Ectodermal cell (in vitro differentiated cells): ENCODE results near the gene CAMSAP1. TPM values are rescaled to one million over a fixed set of nuclear protein-coding genes. Genes with fewer than 3 reads are reported as not detected.
"Not testable (repeated sequence)": the region's sequence is repeated elsewhere in the genome, so short reads cannot be mapped to it uniquely, and the experiment has no call there.

Experiments used
- H3K27ac ChIP-seq: 2 replicates; pipeline ENCODE4 v1.7.0; 2013; ENCODE audit warnings: mild to moderate bottlenecking, low read depth, low read length; ENCODE audit not compliant: insufficient read depth, poor library complexity, severe bottlenecking
- H3K27me3 ChIP-seq: 2 replicates; pipeline ENCODE4 v1.7.0; 2013; ENCODE audit warnings: mild to moderate bottlenecking, low read length; ENCODE audit not compliant: insufficient read depth, control insufficient read depth, poor library complexity, severe bottlenecking
- H3K36me3 ChIP-seq: one replicate; pipeline ENCODE4 v1.7.0; 2013; ENCODE audit warnings: low read length; ENCODE audit not compliant: control insufficient read depth, insufficient read depth
- H3K4me1 ChIP-seq: one replicate; pipeline ENCODE4 v1.7.0; 2013; ENCODE audit warnings: low read length; ENCODE audit not compliant: control insufficient read depth, insufficient read depth
- H3K4me3 ChIP-seq: 2 replicates; pipeline ENCODE4 v1.7.0; 2013; ENCODE audit warnings: low read depth, low read length, control low read depth; ENCODE audit not compliant: insufficient read depth
- H3K9me3 ChIP-seq: 2 replicates; pipeline ENCODE4 v1.7.0; 2013; ENCODE audit warnings: mild to moderate bottlenecking, low read length, moderate library complexity; ENCODE audit not compliant: control insufficient read depth
- WGBS, 2 experiments: methylation state at CpG; one replicate each; pipeline ENCODE4 v1.1.7; 2013; ENCODE audit warnings: missing lambda C conversion rate in 2 of 2; 5-methylcytosine and 5-hydroxymethylcytosine counted together
- polyA plus RNA-seq, 4 experiments: library from polyadenylated mRNA; stranded (reverse); fragments of 50-300 nt; gene quantifications; one replicate each; pipeline ENCODE4 v1.2.3, GENCODE V29; 2013

The CAMSAP1 gene, protein sequence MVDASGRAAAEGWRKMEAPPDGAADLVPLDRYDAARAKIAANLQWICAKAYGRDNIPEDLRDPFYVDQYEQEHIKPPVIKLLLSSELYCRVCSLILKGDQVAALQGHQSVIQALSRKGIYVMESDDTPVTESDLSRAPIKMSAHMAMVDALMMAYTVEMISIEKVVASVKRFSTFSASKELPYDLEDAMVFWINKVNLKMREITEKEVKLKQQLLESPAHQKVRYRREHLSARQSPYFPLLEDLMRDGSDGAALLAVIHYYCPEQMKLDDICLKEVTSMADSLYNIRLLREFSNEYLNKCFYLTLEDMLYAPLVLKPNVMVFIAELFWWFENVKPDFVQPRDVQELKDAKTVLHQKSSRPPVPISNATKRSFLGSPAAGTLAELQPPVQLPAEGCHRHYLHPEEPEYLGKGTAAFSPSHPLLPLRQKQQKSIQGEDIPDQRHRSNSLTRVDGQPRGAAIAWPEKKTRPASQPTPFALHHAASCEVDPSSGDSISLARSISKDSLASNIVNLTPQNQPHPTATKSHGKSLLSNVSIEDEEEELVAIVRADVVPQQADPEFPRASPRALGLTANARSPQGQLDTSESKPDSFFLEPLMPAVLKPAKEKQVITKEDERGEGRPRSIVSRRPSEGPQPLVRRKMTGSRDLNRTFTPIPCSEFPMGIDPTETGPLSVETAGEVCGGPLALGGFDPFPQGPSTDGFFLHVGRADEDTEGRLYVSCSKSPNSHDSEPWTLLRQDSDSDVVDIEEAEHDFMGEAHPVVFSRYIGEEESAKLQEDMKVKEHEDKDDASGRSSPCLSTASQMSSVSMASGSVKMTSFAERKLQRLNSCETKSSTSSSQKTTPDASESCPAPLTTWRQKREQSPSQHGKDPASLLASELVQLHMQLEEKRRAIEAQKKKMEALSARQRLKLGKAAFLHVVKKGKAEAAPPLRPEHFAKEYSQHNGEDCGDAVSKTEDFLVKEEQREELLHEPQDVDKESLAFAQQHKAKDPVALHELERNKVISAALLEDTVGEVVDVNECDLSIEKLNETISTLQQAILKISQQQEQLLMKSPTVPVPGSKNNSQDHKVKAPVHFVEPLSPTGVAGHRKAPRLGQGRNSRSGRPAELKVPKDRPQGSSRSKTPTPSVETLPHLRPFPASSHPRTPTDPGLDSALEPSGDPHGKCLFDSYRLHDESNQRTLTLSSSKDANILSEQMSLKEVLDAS (N-terminal part only)
- 38.2 TPM for polyA plus RNA-seq (2013, experiment 1 of 4)
- polyA plus RNA-seq (2013, experiment 2 of 4) = 44.3 TPM
- 27.8 TPM for polyA plus RNA-seq (2013, experiment 3 of 4)
- 32.2 TPM for polyA plus RNA-seq (2013, experiment 4 of 4)

DNA sequence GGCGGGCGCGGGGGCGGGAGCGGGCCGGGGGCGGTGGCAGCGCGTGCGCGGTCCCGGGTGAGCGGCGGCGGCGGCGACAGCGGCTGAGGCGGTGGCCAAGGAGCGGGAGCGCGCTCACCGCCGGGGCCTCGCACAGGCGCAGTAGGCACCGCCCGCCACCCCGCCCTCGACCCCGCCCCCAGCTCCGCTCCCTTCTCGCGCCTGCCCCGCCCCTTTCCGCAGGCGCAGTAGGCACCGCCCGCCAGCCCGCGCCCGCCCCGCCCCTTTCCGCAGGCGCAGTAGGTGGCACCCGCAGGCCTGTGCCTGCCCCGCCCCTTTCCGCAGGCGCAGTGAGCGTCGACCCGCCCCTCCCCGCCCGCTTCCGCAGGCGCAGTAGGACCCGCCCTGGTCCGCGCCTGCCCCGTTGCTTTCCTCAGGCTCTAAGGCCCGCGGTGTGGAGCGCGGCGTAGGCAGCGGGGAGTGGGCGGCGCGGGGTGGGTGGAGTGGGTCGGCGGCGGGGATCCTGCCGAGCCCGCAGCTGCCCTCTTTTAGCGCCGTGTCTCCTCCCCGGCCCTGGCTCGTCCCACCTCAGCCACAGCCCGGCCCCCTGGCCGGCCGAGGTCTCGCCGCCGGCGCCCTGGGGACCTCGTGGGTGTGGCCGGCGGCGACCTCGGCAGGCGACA, at the start of gene CAMSAP1:
Gene CAMSAP1, minus strand, starts transcription at position 116 of the 662 bp plus-strand sequence. CDS start 387 bp downstream, outside the sequence.
- WGBS, 2 experiments = 0% methylated on average over 91 of the region's 91 CpGs
- Histone ChIP-seq H3K36me3 (peaks cover 19% of the 10 kb centered on the region), H3K9me3 (peaks cover 2% of the 10 kb centered on the region), H3K4me3 (peak within 1 kb of the TSS; percentile 90), H3K27me3 (no peaks in the 10 kb centered on the region), H3K4me1 (peaks cover 13% of the 10 kb centered on the region), H3K27ac (peak within 1 kb of the TSS; percentile 63)

- no peak overlapping the region for H3K4me3 ChIP-seq
- no peak overlapping the region for H3K27ac ChIP-seq
- WGBS, 2 experiments = 88 to 92% methylated on average over 8 of the region's 8 CpGs
- no peaks in the 10 kb centered on the region for H3K9me3 ChIP-seq
- peaks cover 5% of the 10 kb centered on the region for H3K4me1 ChIP-seq
- peaks cover 17% of the 10 kb centered on the region for H3K36me3 ChIP-seq
- H3K27me3 ChIP-seq = peaks cover under 1% of the 10 kb centered on the region
Measured at GRCh38 chr9:135956802-135957174, 49.4 kb upstream of the CAMSAP1 start.

DNA sequence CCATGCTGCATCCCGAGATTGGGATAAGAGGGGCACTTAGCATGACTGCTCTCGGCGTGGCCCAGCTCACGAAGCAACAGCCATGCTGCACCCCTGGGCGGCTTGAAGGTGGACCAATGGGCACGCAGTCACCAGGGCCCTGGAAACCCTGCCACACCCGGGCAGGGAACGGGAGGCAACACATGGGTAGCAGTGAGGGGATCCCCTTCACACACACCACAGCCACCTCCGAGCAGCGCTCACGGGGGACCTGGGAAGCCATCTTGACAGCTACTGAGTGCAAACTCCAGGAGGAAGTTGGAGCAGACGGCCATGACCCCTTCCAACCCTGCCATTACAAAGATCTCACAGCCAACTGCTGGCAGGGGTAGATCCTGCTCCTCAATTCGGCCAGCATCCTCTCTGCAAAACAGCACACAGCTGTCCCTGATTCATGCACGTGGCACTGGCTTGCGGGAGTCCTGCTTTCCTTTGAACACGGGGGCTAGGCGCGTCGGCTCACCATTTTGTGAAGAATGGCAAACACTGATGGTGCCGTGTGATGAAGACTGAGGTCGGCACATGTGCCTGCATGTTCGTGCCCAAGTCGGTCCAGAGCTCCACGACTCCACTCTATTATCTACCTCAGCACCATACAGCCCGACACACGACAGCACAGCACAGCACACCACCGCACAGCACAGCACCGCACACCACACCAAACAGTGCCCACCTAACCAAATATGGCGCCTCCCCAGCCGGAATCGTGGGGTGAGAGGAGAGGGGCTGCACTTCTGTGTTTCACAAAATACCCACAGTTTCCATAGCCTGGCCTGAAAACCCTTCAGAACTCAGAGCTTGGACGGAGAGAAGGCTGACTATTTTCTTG, 48.8 kb upstream of the CAMSAP1 start:
- H3K4me3 ChIP-seq = no peak overlapping the region
- H3K9me3 ChIP-seq = no peaks in the 10 kb centered on the region
- 90% methylated on average over 32 of the region's 32 CpGs for WGBS, 2 experiments
- peaks cover 5% of the 10 kb centered on the region for H3K4me1 ChIP-seq
- no peaks in the 10 kb centered on the region for H3K27me3 ChIP-seq
- no peak overlapping the region for H3K27ac ChIP-seq
- peaks cover 17% of the 10 kb centered on the region for H3K36me3 ChIP-seq

DNA sequence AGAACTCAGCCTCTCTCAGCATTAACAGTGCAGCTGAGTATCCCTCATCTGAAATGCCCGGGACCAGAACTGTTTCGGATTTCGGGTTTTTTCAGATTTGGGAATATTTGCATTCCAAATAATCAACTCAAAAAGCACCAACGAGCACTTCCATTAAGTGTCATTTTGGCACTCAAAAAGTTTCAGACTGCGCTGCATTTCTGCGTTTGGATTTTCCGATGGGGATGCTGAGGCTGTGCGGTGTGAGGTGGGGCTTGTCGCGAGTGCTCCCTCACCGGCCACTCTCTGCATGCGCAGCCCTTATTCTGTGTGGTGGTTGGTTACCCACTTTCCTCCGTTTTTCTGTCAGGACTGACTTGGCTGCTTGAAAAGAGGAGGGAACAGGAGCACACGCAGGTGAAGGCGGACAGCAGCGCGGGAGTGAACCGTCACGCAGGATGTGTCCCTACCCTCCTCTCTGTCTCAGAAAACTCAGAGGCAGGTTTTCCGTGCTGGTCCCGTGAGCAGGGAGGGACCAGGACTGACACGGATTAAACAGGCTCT, 45.4 kb upstream of the CAMSAP1 start:
- whole genome bisulfite sequencing, 2 experiments = 96 to 97% methylated on average over 22 of the region's 22 CpGs
- H3K27ac ChIP-seq = no peak overlapping the region

GRCh38 chr9:135951889-135952663, 44.7 kb upstream of the CAMSAP1 start:
- Histone ChIP-seq H3K27ac (no peak overlapping the region), H3K4me1 (no peaks in the 10 kb centered on the region), H3K9me3 (no peaks in the 10 kb centered on the region), H3K4me3 (no peak overlapping the region), H3K36me3 (peaks cover 17% of the 10 kb centered on the region), H3K27me3 (no peaks in the 10 kb centered on the region)
- 93% methylated on average over 18 of the region's 18 CpGs for WGBS, 2 experiments

More for the DNA sequence above, 45.4 kb upstream of the CAMSAP1 start:
- Histone ChIP-seq H3K4me3 (no peak overlapping the region), H3K4me1 (no peaks in the 10 kb centered on the region), H3K36me3 (peaks cover 17% of the 10 kb centered on the region), H3K9me3 (no peaks in the 10 kb centered on the region), H3K27me3 (no peaks in the 10 kb centered on the region)

- H3K4me1 ChIP-seq, H3K27me3 ChIP-seq, H3K4me3 ChIP-seq, H3K9me3 ChIP-seq, H3K27ac ChIP-seq: not testable (repeated sequence)
- peaks cover 18% of the 10 kb centered on the region for H3K36me3 ChIP-seq
- 92 to 96% methylated on average over 8 of the region's 8 CpGs for WGBS, 2 experiments
Measured at GRCh38 chr9:135951310-135951709, 44.0 kb upstream of the CAMSAP1 start.

- H3K27me3 ChIP-seq, H3K27ac ChIP-seq, H3K9me3 ChIP-seq, H3K4me3 ChIP-seq, H3K4me1 ChIP-seq: not testable (repeated sequence)
- H3K36me3 ChIP-seq = peaks cover 23% of the 10 kb centered on the region
- 89 to 92% methylated on average over 4 of the region's 4 CpGs for WGBS, 2 experiments
Measured at GRCh38 chr9:135950841-135951240, 43.5 kb upstream of the CAMSAP1 start.

- Histone ChIP-seq H3K9me3 (no peaks in the 10 kb centered on the region), H3K27ac (no peak overlapping the region), H3K36me3 (peaks cover 27% of the 10 kb centered on the region), H3K27me3 (no peaks in the 10 kb centered on the region), H3K4me3 (no peak overlapping the region), H3K4me1 (no peaks in the 10 kb centered on the region)
- WGBS, 2 experiments = 94 to 97% methylated on average over 11 to 12 of the region's 12 CpGs
Measured at GRCh38 chr9:135950135-135950682, 42.9 kb upstream of the CAMSAP1 start.
